OCI-LY7 (cell line): Measurements from ENCODE around the gene RNF130. TPM values are rescaled to one million over a fixed set of nuclear protein-coding genes. Genes with fewer than 3 reads are reported as not detected.

ENCODE experiments used
- BruUV-seq: library from RNA; stranded (reverse); fragments of 400-500 nt; replicated peaks from 2 replicates; lab custom pipeline; 2021; lab: Mats Ljungman, UMichigan
- CTCF ChIA-PET: fragments of 300-600 bp; sonication (Branson Sonifier 250); formaldehyde crosslinking; loops from one replicate; lab custom pipeline; 2022; ENCODE audit warnings: antibody characterized with exemption; ENCODE audit not compliant: unreplicated experiment; lab: Charles Lee
- POLR2A ChIA-PET: fragments of 300-600 bp; sonication (Branson Sonifier 250); formaldehyde crosslinking; loops from one replicate; lab custom pipeline; 2022; ENCODE audit warnings: antibody characterized with exemption; lab: Charles Lee
- DNase-seq: peaks from one replicate; pipeline ENCODE4 v3.0.0-alpha.2; 2015; ENCODE audit warnings: low spot score
- H2AFZ ChIP-seq: fragments of 200-600 bp; sonication (generic), shearing (Covaris generic); 2 replicates; pipeline ENCODE4 v1.6.1; 2014; ENCODE audit warnings: mild to moderate bottlenecking, antibody characterized with exemption, low read length, moderate library complexity
- H3K27ac ChIP-seq: fragments of 200-600 bp; sonication (generic); 2 replicates; pipeline ENCODE4 v1.5.1; 2014; ENCODE audit warnings: mixed run types, low read depth, mild to moderate bottlenecking, moderate library complexity, low read length, inconsistent platforms; ENCODE audit not compliant: poor library complexity, severe bottlenecking
- H3K36me3 ChIP-seq: fragments of 200-600 bp; sonication (generic); 2 replicates; pipeline ENCODE4 v1.6.1; 2014; ENCODE audit warnings: mild to moderate bottlenecking, antibody characterized with exemption, low read length, moderate library complexity, mixed read lengths; ENCODE audit not compliant: insufficient read depth
- H3K4me1 ChIP-seq: fragments of 200-600 bp; sonication (generic); 2 replicates; pipeline ENCODE4 v1.5.1; 2014; ENCODE audit warnings: mild to moderate bottlenecking, low read length; ENCODE audit not compliant: insufficient read depth, poor library complexity, severe bottlenecking
- H3K4me2 ChIP-seq: fragments of 200-600 bp; sonication (generic); 2 replicates; pipeline ENCODE4 v1.6.1; 2014; ENCODE audit warnings: mild to moderate bottlenecking, low read length
- H3K4me3 ChIP-seq: fragments of 200-600 bp; sonication (generic); 2 replicates; pipeline ENCODE4 v1.5.1; 2014; ENCODE audit warnings: mild to moderate bottlenecking, low read depth, low read length; ENCODE audit not compliant: poor library complexity, severe bottlenecking
- H3K79me2 ChIP-seq: fragments of 200-600 bp; sonication (generic); 2 replicates; pipeline ENCODE4 v1.6.1; 2016; ENCODE audit warnings: low read depth, mild to moderate bottlenecking, low read length, moderate library complexity, mixed read lengths; ENCODE audit not compliant: insufficient read depth
- H3K9me2 ChIP-seq: fragments of 200-600 bp; sonication (generic); 2 replicates; pipeline ENCODE4 v1.6.1; 2016; ENCODE audit warnings: mild to moderate bottlenecking, low read length, mixed read lengths; ENCODE audit not compliant: insufficient read depth
- H3K9me3 ChIP-seq: fragments of 200-600 bp; sonication (generic); 2 replicates; pipeline ENCODE4 v1.6.1; 2014; ENCODE audit warnings: mild to moderate bottlenecking, mixed run types, low read length, mixed read lengths
- H4K20me1 ChIP-seq: fragments of 200-600 bp; sonication (generic); 2 replicates; pipeline ENCODE4 v1.6.1; 2014; ENCODE audit warnings: mild to moderate bottlenecking, antibody characterized with exemption, low read length, moderate library complexity, mixed read lengths; ENCODE audit not compliant: insufficient read depth
- EZH2phosphoT487 ChIP-seq: fragments of 200-600 bp; sonication (generic); IDR thresholded peaks from 2 replicates; pipeline ENCODE4 v1.6.1; 2018; ENCODE audit warnings: low read depth, borderline replicate concordance, mild to moderate bottlenecking, mixed run types, antibody characterized with exemption, low read length, moderate library complexity, mixed read lengths
- intact Hi-C: fragments of 100-400 bp; cut with micrococcal nuclease; formaldehyde crosslinking; loops from one replicate; pipeline ENCODE4 v1.10.0; 2022; ENCODE audit not compliant: unreplicated experiment
- total RNA-seq, 2 experiments: library from RNA; depleted of rRNA in 1 of 2; stranded (reverse); fragments of >200 nt in 1 of 2; shearing (Covaris generic) in 1 of 2; gene quantifications; 2 replicates each; pipeline ENCODE4 v1.2.3, GENCODE V29; 2014 to 2022
- TF ChIP-seq, protein P1 (sequence below): fragments of 200-600 bp; sonication (generic); conservative IDR thresholded peaks from 2 replicates; pipeline ENCODE4 v1.5.1; 2014; ENCODE audit warnings: mild to moderate bottlenecking, antibody characterized with exemption, low read length, moderate library complexity, mixed read lengths

Gene RNF130
- total RNA-seq, 2 experiments from 2014 or later: 0.16 TPM; not detected in 1

DNA sequence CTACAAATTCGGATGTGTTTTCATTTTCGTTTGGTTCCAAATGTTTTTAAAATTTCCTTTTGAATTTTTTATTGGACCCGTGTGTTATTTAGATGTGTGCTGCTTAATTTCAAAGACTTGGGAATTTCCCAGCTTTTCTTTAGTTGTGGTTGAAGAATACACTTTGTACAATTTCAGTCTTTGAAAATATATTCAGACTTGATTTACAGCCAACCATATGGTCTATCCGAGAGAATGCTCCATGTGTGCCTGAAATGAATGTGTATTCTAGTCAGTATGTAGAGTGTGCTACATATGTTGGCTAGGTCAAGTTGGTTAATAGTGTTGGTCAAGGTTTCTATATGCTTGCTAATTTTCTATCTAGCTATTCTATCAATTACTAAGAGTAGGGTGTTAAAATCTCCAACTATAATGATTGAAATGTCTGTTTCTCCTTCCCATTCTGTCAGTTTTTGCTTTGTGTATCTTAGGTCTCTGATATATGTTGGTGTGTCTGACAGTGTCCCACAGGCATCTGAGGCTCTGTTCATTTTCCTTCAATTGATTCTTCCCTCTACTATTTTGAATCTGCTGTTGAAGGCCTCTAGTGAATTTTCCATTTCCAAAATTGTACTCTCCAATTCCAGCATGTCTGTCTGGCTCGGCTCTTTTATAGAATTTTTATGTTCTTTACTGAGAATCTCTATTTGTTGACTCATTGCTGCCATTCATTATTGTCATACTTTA is 36.2 kb downstream of the RNF130 start:
- no TSS peak for BruUV-seq
- POLR2A ChIA-PET: no interaction called here
- CTCF ChIA-PET: no interaction called here
- H4K20me1 ChIP-seq: no peaks in the 10 kb centered on the region
- no peaks in the 10 kb centered on the region for H3K79me2 ChIP-seq
- TF ChIP-seq, protein P1, sequence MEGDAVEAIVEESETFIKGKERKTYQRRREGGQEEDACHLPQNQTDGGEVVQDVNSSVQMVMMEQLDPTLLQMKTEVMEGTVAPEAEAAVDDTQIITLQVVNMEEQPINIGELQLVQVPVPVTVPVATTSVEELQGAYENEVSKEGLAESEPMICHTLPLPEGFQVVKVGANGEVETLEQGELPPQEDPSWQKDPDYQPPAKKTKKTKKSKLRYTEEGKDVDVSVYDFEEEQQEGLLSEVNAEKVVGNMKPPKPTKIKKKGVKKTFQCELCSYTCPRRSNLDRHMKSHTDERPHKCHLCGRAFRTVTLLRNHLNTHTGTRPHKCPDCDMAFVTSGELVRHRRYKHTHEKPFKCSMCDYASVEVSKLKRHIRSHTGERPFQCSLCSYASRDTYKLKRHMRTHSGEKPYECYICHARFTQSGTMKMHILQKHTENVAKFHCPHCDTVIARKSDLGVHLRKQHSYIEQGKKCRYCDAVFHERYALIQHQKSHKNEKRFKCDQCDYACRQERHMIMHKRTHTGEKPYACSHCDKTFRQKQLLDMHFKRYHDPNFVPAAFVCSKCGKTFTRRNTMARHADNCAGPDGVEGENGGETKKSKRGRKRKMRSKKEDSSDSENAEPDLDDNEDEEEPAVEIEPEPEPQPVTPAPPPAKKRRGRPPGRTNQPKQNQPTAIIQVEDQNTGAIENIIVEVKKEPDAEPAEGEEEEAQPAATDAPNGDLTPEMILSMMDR: no peak
- no peak for TF ChIP-seq EZH2phosphoT487
- no peak overlapping the region for H3K4me2 ChIP-seq
- no peaks in the 10 kb centered on the region for H3K4me1 ChIP-seq
- DNase-seq: no peak
- H2AFZ ChIP-seq: no peak overlapping the region
- peaks cover 9% of the 10 kb centered on the region; the same call in 1 of the 2 replicates for H3K9me3 ChIP-seq
- no peaks in the 10 kb centered on the region; the same call in 1 of the 2 replicates for H3K9me2 ChIP-seq
- intact Hi-C loops: no loop called here
- no peak overlapping the region for H3K4me3 ChIP-seq
- H3K27ac ChIP-seq: no peak overlapping the region
- H3K36me3 ChIP-seq: no peaks in the 10 kb centered on the region

DNA sequence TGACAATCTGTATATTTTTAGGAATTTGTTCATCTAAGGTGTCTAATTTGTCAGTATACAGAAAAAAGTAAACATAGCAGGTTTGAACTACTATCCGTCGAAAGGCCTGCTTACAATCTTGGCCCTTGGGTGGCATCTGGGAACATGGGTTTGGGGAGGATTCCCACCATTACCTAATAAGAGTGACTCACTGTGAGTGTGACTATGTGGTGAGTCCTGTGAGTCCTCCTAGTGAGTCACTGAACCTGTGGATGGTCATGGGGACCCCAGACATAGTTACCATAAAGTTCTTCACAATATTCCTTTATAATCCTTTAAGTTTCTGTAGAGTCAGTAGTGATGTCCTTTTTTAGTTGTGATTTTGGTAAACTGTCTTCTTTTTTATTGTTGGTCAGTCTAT is 37.0 kb downstream of the RNF130 start:
- H3K36me3 ChIP-seq: no peaks in the 10 kb centered on the region
- POLR2A ChIA-PET: no interaction called here

More for the DNA sequence above, 37.0 kb downstream of the RNF130 start:
- intact Hi-C loops: no loop called here
- no peaks in the 10 kb centered on the region for H3K79me2 ChIP-seq
- H3K4me2 ChIP-seq: no peak overlapping the region
- H3K9me3 ChIP-seq: peaks cover 9% of the 10 kb centered on the region; the same call in 1 of the 2 replicates
- no peaks in the 10 kb centered on the region for H3K4me1 ChIP-seq
- no peak for DNase-seq
- H2AFZ ChIP-seq: no peak overlapping the region
- H3K9me2 ChIP-seq: no peaks in the 10 kb centered on the region; the same call in 1 of the 2 replicates
- CTCF ChIA-PET: no interaction called here
- no TSS peak for BruUV-seq
- H4K20me1 ChIP-seq: no peaks in the 10 kb centered on the region
- TF ChIP-seq, protein P1: no peak
- TF ChIP-seq EZH2phosphoT487: no peak
- no peak overlapping the region for H3K27ac ChIP-seq
- no peak overlapping the region for H3K4me3 ChIP-seq
